Activated gamma-delta T cell treated with anti-CD3 and anti-CD28 coated beads, Interleukin-2, amount 50 U/mL, for 16 hours (primary cell): Measurements from ENCODE around the gene CDC16.
"Not testable (repeated sequence)": the region's sequence is repeated elsewhere in the genome, so short reads cannot be mapped to it uniquely, and the experiment has no call there.

Experiments
- DNase-seq: peaks from one replicate; pipeline ENCODE4 v3.0.0-alpha.2; 2020; ENCODE audit warnings: low read depth

The CDC16 gene

DNA sequence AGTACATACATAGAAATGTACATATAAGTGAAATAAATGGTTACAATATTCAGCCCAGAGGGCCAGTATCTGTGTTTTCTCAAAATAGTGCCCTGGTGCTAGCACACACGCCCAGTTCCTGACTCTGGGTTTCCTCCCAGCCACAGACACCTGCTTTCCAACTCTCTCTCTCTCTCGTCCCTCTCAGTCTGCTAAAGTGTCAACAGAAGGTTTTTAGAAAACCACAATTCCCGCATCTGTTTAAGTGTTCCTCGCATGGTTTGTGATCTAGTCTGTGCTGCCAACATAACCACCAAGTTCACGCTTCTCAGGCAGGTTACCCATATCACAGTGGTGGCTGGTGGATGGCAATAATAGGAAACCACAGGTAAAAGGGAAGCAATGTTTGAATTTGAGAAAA, 28.9 kb downstream of the CDC16 start:
- peak; percentile 9 for DNase-seq

DNA sequence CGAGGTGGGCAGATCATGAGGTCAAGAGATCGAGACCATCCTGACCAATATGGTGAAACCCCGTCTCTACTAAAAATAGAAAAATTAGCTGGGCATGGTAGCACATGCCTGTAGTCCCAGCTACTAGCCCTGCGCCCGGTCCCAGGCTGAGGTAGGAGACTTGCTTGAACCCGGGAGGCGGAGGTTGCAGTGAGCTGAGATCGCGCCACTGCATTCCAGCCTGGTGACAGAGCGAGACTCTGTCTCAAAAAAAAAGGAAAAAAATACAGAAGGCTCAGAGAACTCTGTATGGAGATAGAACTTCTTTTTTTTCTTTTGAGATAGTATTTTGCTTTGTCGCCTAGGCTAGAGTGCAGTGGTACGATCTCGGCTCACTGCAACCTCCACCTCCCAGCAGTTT, 29.6 kb downstream of the CDC16 start:
- not testable (repeated sequence) for DNase-seq

DNA sequence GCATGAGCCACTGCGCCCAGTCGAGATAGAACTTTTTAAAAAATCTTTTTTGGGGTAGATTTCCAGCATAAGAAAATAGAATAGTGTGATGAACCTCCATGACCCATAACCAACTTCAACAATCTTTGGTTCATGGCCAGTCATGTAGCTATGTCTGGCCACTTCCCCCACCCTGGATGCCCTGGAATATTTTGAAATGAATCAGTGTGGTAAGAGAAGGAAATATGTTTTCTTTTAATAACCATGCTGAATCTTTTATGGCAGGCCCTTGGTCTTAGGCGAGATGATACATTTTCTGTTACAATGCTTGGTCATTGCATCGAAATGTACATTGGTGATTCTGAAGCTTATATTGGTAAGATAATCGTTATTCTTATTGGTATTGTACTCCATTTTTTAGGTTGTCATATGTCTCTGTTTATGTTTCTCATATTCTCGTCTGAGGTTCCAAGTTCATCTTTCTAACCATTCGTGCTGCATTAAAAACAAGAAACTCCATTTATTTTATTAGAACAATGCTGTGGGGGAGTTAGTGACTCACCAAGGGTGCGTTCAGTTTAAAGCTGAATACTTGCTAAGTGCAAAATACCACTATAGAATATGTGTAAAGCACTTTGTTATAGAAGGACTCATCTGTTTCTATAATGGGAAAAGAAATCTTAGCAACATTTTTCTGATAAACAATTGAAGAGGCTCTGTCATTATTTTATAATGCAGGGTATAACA, 30.4 kb downstream of the CDC16 start:
- DNase-seq: no peak

GRCh38 chr13:114266241-114266640, 31.5 kb downstream of the CDC16 start:
- no peak for DNase-seq

DNA sequence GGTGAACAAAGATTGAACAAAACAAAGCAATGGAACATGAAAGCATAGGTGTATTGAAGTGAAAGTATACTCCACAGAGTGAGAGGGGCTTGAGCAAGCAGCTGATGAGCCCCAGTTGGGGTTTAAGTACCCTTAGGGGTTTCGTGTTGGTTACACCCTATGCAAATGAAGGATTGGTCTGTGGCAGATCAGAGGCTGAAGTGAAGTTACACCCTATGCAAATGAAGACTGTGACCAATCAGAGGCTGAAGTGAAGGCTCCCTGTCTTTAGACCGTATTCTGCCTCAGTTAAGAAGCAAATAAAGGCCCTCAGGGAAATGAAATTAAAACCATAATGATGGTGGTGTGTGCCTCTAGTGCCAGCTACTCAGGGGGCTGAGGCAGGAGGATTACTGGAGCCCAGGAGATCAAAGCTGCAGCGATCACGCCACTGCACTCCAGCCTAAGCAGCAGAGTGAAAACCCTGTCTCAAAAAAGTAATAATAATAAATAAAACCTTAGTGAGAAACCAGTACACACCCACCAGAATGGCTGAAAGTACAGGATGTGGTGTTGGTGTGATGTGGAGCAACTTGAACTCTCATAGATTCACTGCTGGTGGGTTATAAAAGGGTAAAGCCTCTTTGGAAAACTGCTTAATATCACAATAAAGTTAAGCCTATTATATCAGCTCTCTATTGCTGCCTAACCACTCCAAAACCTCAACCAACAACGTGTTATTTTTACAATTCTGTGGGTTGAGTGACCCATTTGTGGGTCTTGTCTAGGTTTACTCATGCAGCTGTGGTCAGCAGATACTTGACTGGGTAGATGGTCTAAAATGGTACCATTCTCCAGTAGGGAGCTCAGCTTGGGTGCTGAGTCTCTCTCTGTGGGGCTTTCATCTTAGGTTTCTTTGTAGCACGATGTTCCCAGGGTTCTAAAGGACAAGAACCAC, 33.9 kb downstream of the CDC16 start:
- no peak for DNase-seq

DNA sequence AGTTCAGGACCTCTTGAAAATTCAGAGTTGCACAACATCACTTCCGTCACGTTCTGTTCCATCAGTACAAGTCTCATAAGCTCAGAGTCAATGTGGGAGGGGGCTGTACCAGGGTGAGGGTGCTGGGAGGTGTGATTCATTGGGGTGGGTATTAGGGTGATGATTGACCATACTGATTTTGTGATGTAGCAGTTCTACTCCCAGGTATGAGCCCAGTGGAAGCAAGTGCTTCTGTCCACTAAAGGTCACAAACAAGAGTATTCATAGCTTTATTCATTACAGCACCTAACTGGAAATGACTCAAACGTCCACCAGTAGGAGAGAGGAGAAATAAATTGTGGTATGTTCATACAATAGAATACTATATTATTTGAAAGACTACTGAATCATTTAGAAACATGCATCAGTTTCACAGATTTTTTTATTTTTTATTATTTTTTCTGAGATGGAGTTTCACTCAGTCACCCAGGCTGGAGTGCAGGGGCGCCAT, 34.6 kb downstream of the CDC16 start:
- no peak for DNase-seq

- DNase-seq: no peak
Observed at GRCh38 chr13:114272977-114273376, 38.3 kb downstream of the CDC16 start.

DNA sequence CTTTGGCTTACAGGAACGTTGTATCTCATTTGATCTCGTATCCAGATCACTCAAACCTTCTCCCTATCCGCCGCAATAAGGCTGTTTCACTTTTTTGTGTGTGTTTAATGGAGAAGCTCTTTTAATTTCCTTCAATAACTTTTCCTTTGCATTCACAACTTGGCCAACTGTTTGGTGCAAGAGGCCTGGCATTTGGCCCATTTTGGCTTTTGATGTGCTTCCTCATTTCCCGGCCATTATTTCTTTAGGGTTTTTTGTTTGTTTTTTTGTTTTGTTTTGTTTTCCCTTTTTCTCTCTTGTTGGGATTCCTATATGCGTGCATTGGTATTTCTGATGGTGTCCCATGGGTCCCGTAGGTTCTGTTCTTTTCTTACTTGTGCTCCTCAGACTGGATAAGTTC, 40.6 kb downstream of the CDC16 start:
- DNase-seq: no peak

DNA sequence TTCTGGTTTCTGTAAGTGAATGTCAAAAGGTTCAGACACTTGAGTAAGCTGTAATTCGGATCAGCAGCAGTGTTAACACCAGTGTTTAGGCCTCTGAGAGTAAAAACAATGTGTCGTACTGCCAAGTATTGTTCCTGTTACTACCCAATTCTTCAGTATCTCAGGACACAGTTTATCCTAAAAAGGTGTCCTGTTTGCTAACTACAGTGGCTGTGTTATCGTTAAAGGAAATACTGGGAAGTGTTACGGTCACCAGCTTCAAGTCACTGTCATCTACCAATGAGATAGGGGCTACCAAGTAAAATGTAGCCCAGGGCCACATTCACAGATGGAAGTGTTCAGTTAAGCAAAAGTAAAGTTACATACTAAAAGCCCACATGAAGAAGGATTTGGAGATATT, 44.4 kb downstream of the CDC16 start:
- DNase-seq: no peak

DNA sequence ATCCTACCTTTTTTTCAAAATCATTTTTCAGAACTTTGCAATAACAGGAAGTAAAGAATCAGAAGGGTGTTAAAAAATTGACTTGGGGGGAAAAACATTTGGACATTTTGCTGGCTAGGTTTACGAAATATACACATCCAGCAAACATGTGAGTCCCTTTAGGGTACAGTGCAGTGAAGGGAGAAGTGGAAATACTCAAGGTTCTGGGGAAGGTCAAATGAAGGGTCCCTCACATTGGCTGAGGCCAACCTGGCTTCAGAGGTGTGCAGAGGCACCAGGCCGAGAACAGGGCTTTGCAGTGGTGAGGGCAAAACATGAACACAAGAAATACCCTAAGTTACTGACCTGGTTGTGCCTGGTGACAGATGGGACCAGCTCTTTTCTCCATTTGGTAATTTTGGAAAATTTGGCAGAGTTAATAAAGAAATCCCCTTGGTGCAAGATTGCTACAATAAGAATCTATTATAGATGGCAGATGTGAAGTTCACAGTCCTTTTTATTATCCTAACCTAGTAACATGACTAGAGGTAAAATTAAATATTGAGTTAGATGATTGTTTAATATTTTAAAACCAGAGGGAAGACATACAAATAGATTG, 45.2 kb downstream of the CDC16 start:
- DNase-seq: no peak

DNA sequence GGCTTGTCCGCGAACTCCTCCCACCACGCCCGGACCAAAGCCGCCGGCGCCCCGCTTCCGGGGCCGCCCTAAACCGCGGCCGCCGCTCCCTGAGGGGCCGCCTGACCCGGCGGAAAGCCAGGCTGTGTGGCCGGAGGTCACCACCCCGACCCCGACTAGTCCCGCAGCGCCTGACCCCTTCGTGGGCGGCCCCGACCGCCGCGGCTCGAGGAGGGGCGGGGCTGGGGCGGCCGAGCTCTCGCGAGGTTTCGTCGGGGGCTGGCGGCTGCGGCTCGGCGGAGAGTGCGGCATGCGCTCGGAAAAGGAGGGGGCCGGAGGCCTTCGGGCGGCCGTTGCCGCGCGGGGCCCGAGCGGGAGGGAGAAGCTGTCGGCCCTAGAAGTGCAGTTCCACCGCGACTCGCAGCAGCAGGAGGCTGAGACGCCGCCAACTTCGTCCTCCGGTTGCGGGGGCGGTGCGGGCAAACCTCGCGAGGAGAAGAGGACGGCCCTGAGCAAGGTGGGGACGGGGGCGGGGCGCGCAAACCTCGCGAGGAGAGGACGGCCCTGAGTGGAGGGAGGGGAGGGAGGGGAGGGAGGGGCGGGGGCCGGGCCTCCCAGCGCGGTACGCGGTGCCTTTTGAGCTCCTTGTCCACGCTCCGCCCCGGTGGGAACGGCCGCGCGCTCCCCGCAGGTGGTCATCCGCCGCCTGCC, 46.8 kb downstream of the CDC16 start, which contains the start of gene UPF3A:
Gene UPF3A, plus strand, starts transcription at position 251 of the 690 bp plus-strand sequence. Its CDS starts 39 bp downstream, at position 290.
- DNase-seq: peak; percentile 79

DNA sequence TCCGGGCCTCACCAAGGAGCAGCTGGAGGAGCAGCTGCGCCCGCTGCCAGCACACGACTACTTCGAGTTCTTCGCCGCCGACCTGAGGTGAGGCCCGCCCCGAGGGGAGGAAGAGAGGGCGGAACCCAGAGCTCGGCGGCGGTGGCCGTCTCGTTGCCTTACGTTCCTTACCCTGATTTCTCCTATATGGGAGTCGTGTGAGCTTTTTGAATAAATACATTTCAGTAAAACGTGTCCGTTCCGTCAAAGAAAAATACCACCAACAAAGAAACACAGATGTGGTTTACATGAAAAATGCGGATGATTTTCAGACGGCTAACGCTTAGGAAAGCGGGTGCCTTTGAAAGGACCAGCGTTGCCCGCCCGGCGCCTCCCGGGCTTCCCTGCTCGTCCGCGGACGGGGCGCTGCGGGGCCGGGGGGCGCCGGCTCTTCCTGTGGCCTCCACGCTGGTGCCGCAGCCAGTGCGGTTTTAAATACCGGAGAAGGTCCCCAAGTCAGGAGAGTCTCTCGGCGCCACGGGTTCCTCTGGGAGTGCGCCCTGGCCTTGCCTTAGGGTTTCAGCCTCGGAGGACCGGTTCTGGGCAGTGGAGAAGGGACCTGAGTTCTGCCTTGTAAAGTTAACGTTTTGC, 47.5 kb downstream of the CDC16 start:
- peak; percentile 52 for DNase-seq

- DNase-seq: no peak
Observed at GRCh38 chr13:114283576-114283975, 48.9 kb downstream of the CDC16 start.

DNA sequence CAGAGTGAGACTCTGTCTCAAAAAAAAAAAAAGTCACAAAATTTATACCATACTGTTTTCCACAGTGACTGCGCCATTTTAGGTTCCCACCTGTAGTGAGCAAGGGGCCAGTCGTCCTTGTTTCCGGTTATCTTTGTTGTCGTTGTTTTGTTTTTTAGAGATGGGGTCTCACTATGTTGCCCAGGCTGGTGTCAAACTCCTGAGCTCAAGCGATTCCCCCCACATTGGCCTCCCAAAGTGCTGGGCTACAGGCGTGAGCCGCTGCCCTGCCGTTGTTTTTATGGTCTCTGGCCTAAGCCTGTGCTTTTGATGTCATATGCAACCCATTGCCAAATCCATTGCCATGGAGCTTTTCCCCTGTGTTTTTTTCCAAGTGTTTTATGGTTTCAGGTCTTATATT, 50.0 kb downstream of the CDC16 start:
- DNase-seq: no peak

GRCh38 chr13:114285166-114285808, 50.6 kb downstream of the CDC16 start:
- no peak for DNase-seq

- no peak for DNase-seq
Observed at GRCh38 chr13:114286808-114287207, 52.1 kb downstream of the CDC16 start.

- no peak for DNase-seq
Observed at GRCh38 chr13:114288157-114288591, 53.5 kb downstream of the CDC16 start.

DNA sequence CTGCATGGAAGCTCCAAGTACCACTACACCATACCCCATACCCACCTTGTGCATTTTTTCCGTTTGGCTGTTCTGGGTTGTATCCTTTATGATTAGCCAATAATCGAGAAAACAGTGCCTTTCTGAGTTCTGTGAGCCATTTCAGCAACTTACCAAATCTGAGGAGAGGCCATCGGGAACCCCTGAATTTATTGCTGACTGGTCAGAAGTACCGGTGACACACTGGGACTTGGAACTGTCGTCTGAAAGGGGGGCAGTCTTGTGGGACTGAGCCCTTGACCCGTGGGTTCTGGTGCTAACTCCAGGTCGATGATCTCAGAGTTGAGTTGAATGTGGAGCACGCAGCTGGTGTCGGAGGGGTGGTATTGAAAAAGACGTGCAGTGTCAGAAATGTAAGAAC, 61.8 kb downstream of the CDC16 start:
- DNase-seq: no peak

DNA sequence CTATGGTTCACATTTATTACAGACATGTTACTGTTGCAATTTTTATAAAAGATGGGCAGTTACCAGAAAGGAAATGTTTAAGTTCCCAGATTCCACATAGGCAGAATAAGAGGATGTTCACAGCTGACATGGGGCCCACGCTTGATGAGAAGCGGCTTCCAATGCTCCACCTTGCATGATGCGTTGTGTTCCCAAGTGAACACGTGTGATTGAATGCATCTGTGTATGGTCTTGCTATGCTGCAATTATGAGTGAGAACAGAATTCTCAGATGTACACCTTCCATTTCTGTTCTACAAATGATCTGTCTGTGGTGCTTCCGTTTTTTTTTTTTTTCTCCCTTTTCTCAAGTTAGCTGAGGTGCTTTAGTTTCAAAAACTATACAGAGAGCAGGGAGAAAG, 62.2 kb downstream of the CDC16 start:
- DNase-seq: no peak

- no peak for DNase-seq
Observed at GRCh38 chr13:114298866-114299265, 64.2 kb downstream of the CDC16 start.
